GM10248 (cell line): Measurements from ENCODE around the gene WDFY4.

Source experiments
- CTCF ChIA-PET: fragments of 300-600 bp; sonication (Branson Sonifier 250); formaldehyde crosslinking; extraction: SDS; loops from one replicate; lab custom pipeline; 2021; ENCODE audit warnings: antibody characterized with exemption; lab: Yijun Ruan, JAX
- POLR2A ChIA-PET: fragments of 350-650 bp; sonication (Branson Sonifier 250); formaldehyde crosslinking; extraction: SDS; loops from one replicate; lab custom pipeline; 2020; ENCODE audit warnings: antibody characterized with exemption; lab: Yijun Ruan, JAX
- DNase-seq: peaks from one replicate; pipeline ENCODE4 v3.0.0; 2012; ENCODE audit errors: extremely low spot score
- TF ChIP-seq, protein P1 (sequence below): IDR thresholded peaks from 2 replicates; pipeline ENCODE4 v1.5.1; 2012; ENCODE audit warnings: mild to moderate bottlenecking, low read depth; ENCODE audit errors: extremely low read depth, missing control alignments, control extremely low read depth

WDFY4 gene

DNA sequence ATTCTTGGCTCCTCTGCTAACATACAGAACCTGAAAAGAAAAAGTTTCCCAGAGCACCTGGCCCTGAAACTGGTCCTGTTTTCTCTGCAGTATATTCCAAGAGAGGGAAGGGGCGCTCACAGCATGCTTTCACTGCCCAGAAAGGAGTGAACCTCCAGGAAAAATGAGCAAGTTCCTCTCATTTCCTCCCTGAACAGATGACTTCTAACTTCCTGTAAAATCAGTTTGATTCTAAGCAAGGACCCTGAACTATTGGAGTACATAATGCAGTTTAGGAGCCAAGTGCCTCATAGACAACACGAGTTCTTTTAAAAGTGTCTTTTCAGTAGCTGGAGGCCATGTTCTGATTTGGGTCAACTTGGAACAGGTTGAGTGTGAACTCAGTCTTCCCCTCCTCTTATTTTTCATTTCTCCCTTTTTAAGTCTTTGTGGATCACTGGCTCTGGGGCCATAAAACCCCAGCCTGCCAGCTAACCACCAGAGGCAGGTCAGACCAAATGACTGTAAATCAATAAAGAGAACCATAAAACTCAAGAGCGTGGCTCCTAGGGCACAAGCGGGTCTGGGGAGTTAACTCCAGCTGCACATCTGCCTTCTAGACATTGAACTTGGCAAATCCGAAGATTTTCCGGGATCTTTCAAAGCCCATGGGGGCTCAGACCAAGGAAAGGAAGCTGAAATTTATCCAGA lies 260.9 kb downstream of the WDFY4 start:
- TF ChIP-seq, protein P1, sequence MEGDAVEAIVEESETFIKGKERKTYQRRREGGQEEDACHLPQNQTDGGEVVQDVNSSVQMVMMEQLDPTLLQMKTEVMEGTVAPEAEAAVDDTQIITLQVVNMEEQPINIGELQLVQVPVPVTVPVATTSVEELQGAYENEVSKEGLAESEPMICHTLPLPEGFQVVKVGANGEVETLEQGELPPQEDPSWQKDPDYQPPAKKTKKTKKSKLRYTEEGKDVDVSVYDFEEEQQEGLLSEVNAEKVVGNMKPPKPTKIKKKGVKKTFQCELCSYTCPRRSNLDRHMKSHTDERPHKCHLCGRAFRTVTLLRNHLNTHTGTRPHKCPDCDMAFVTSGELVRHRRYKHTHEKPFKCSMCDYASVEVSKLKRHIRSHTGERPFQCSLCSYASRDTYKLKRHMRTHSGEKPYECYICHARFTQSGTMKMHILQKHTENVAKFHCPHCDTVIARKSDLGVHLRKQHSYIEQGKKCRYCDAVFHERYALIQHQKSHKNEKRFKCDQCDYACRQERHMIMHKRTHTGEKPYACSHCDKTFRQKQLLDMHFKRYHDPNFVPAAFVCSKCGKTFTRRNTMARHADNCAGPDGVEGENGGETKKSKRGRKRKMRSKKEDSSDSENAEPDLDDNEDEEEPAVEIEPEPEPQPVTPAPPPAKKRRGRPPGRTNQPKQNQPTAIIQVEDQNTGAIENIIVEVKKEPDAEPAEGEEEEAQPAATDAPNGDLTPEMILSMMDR: no peak
- POLR2A ChIA-PET: no interaction called here
- CTCF ChIA-PET: interaction anchor here (1.4 to 1.5 kb wide), 2 partner anchors 9 to 21 kb away, joined by 3 to 5 read pairs; no protein-coding TSS in a partner anchor
- DNase-seq: no peak

DNA sequence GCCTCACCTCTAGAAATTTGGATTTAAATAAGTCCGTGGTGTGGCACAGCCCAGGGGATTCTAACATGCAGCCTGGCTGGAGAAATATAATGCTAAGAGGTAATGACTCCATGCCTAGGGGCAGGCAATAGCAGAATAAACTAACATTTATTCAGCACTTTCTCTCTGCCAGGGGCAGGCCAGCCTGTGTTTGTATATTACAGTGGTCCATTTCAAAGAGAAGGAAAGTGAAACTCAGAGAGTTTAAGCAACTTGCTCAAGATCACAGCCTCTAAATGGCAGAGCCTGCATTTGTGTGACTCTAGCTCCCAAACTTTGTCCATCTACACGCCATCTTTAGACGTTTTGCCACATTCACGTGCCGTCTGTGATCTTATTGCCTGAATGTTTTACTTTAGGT lies 261.7 kb downstream of the WDFY4 start:
- ChIA-PET POLR2A (no interaction called here), CTCF (interaction anchor here (1.4 to 1.5 kb wide), 2 partner anchors 8 to 22 kb away, joined by 3 to 5 read pairs; no protein-coding TSS in a partner anchor)
- no peak for DNase-seq
- TF ChIP-seq, protein P1: no peak

DNA sequence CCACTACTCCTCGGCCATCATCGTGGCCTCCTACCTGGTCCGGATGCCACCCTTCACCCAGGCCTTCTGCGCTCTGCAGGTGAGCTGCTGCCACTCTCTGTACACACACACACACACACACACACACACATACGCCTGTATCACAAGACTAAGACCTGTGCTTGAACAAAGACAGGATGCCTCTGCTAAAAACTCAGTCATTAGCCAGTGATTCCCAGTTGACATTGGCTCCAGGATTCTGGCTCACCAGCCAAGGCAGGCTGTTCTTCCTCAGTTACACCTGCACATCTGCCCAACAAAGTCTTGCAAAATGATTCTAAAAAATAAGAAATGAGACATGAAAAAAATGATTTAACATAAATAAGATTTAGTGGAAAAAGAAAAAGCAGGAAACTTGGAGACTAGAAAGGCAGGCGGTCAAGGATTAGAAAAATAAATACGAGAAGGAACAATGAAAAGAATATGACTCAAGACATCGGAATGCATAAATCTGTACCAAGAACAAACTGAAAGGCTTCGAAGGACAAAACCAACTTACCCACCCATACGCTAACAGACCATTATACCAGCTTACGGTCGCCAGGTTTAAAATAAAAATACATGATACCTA lies 262.3 kb downstream of the WDFY4 start:
- ChIA-PET CTCF (interaction anchor here (1.5 kb wide), 1 partner anchor 23 kb away, joined by 5 read pairs; no protein-coding TSS in a partner anchor), POLR2A (no interaction called here)
- TF ChIP-seq, protein P1: no peak
- no peak for DNase-seq

DNA sequence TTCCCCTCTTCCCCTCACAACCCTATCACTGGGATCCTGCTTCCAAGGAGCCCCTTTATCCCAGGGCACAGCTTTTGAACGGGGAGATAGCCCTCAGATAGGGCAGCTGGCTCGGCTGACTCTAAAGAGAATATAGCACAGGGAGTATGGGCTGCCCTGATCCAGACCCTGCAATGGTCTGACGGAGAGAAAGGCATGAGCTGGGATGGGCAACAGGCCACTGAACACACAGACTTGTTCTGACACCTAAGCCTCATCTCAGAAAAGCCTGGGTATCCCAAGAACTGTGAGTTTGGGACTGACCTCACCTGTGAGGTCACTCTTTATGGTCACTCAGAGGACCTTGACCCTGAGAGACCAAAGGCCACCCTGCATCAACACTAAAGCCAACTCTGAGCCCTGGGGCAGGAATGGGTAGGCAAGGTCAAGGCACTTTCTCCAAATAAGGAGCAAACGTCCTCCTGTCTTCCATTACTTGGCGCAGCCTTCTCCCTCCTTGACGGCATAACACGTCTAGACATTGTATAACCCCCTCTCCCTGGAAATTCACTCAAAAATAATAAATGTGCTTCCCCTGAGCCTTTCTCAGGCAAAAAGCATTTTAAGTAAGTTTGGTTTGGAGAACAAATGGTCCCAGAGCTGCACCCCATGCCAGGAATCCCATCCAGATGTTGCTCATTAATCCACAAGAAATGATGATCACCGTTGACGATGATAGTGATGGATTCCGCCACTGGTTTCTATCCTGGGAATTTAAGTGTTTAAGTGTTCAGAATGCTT lies 263.2 kb downstream of the WDFY4 start:
- no peak for DNase-seq
- TF ChIP-seq, protein P1: no peak
- POLR2A ChIA-PET: no interaction called here
- CTCF ChIA-PET: interaction anchor here (0.9 to 1.5 kb wide), 2 partner anchors 15 to 22 kb away, joined by 3 to 5 read pairs; no protein-coding TSS in a partner anchor

DNA sequence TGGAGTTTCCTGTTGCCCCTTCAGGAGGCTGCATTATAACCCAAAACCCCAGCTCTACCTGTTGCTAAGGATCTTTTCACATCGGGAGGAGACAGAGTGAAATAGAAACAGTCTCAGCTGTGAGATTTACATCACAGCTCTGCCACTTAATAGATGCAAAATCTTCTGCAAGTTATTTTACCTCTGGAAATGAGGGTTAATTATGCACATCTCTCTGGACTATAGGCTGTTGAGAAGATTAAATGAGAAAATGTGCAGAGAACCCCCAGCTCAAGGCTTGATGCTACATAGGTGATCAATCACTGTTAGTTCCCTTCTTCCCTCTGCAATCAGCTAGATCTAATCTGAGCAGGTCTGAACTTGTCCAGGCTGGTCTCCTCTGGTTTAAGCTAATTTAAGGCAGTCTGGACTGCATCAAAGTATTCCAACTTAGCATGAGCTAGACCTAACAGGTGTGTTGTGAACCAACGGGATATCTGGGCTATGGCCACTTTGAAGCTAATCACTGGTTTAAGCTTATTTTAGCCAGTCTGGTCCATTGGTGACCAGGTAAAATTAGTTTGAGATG lies 263.9 kb downstream of the WDFY4 start:
- ChIA-PET POLR2A (no interaction called here), CTCF (interaction anchor here (0.9 to 1.5 kb wide), 2 partner anchors 16 to 21 kb away, joined by 3 to 5 read pairs; no protein-coding TSS in a partner anchor)
- no peak for DNase-seq
- TF ChIP-seq, protein P1: no peak

DNA sequence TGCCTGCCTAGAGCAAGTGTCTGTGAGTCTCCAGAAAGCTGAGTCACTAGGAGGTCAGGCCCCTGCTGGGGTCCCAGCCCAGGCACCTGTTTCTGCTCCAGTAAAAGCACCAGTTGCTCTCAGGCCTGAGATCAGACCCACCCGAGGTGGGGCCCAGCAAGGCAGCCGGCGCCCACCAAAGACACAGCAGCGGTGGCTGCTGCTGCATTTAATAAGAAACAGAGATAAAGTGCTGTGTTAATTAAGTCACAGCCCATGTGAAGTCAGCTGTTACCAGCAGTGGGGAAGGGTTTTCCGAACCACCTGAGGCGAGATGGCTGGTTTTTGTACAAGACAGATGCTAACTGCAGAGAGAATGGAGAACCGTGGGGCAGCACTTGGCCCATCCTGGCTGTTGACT lies 267.0 kb downstream of the WDFY4 start:
- ChIA-PET CTCF (interaction anchor here (1.4 to 1.5 kb wide), 2 partner anchors 13 to 294 kb away, joined by 3 to 6 read pairs; no protein-coding TSS in a partner anchor), POLR2A (no interaction called here)
- no peak for DNase-seq
- TF ChIP-seq, protein P1: no peak
